Measurements from ENCODE around the gene ADRA2C. TPM values are rescaled to one million over a fixed set of nuclear protein-coding genes. Genes with fewer than 3 reads are reported as not detected.

The ADRA2C gene
- total RNA-seq, 1 experiment from 2014 or later: not detected

DNA sequence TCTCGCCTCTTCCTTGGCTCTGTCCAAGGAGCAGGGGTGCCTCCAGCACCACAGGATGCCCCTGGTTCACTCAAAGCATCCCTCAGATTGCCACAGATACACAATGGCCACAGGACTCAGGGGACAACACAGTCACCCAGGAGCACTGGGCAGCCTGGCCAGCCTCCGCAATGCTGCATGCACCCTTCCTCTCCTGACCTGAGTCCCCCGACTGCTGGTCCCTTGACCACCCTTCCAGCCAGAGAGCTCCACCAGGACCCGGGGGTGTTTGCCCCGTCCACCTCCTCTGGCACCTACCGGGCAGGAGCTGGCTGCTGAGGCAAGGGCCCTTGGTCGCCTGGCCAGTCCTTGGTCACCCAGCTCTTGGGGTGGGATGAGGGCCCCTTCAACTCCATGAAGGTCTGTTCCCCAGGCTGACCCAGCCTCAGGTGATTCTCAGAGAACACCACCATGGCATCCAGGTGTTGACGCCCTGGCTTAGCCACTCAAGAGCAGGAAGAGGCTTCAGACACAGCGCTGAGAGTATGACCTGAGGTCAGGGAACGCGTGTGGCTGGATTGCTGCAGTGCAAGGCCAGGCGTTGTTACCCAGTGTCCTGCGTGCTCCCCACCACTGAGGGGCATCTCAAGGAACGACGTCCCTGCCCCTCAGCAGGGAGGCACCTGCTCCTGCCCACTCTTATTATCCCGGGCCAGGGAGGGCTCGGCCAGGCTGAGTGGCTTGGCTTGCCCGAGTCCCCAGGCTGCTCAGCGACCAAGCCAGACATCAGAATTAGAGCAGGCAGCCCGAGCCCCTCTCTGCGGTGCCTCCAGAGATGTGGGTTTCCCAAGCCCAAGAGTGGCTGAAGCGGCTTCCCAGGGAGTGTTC lies 10.2 kb downstream of the ADRA2C start:
- Histone ChIP-seq H3K4me3 (ENCODE audit: low read length) (no peak overlapping the region), H3K9ac (ENCODE audit: low read length) (no peak overlapping the region), H3K9me3 (ENCODE audit: low read length) (no peaks in the 10 kb centered on the region), H3K36me3 (ENCODE audit: low read depth, low read length) (no peaks in the 10 kb centered on the region), H3F3A (ENCODE audit: low read length, unreplicated experiment) (no peaks in the 10 kb centered on the region), H3K9me2 (replicated peaks; ENCODE audit: low read length) (no peaks in the 10 kb centered on the region), H2AFZ (ENCODE audit: low read length) (no peak overlapping the region), H4K20me1 (ENCODE audit: low read length) (no peaks in the 10 kb centered on the region), H3K27ac (ENCODE audit: low read length) (no peak overlapping the region), H3K4me1 (ENCODE audit: insufficient read depth, low read length) (no peaks in the 10 kb centered on the region), H3K79me2 (ENCODE audit: low read length) (no peaks in the 10 kb centered on the region), H3K27me3 (ENCODE audit: low read length) (0 out of 2 replicates have a peak, but pooled peaks cover 6% of the 10 kb centered on the region), H3K4me2 (ENCODE audit: low read length) (no peak overlapping the region)
- intact Hi-C loops (cut with micrococcal nuclease): no loop called here
- POLR2A ChIA-PET (ENCODE audit: unreplicated experiment): no interaction called here
- no peak for ATAC-seq
- no peak for DNase-seq
- TF ChIP-seq EZH2 (IDR thresholded peaks at IDR 0.05; ENCODE audit: low read length, unreplicated experiment) (no peak), CTCF (conservative IDR thresholded peaks at IDR 0.05; ENCODE audit: low read depth, low read length) (no peak), EZH2phosphoT487 (IDR thresholded peaks at IDR 0.05; ENCODE audit: borderline replicate concordance, low read length) (no peak)
- CTCF ChIA-PET: no interaction called here
- no TSS peak for BruUV-seq (replicated peaks)

- CTCF ChIA-PET: no interaction called here
- no peak overlapping the region for H3K4me3 ChIP-seq (ENCODE audit: low read length)
Measured at GRCh38 chr4:3777033-3777390, 10.8 kb downstream of the ADRA2C start.

GRCh38 chr4:3777669-3778068 lies 11.5 kb downstream of the ADRA2C start:
- ATAC-seq: no peak
- H3K4me2 ChIP-seq (ENCODE audit: low read length): no peak overlapping the region
- H3K27ac ChIP-seq (ENCODE audit: low read length): no peak overlapping the region
- no peaks in the 10 kb centered on the region for H4K20me1 ChIP-seq (ENCODE audit: low read length)
- DNase-seq: no peak
- H3K4me3 ChIP-seq (ENCODE audit: low read length): no peak overlapping the region
- H3K9ac ChIP-seq (ENCODE audit: low read length): no peak overlapping the region
- no peaks in the 10 kb centered on the region for H3K36me3 ChIP-seq (ENCODE audit: low read depth, low read length)
- ChIA-PET CTCF (no interaction called here), POLR2A (ENCODE audit: unreplicated experiment) (no interaction called here)
- no peaks in the 10 kb centered on the region for H3K9me3 ChIP-seq (ENCODE audit: low read length)
- TF ChIP-seq EZH2phosphoT487 (IDR thresholded peaks at IDR 0.05; ENCODE audit: borderline replicate concordance, low read length) (no peak), CTCF (conservative IDR thresholded peaks at IDR 0.05; ENCODE audit: low read depth, low read length) (no peak), EZH2 (IDR thresholded peaks at IDR 0.05; ENCODE audit: low read length, unreplicated experiment) (no peak)
- no peak overlapping the region for H2AFZ ChIP-seq (ENCODE audit: low read length)
- intact Hi-C loops (cut with micrococcal nuclease): no loop called here
- BruUV-seq (replicated peaks): no TSS peak
- H3K27me3 ChIP-seq (ENCODE audit: low read length): 0 out of 2 replicates have a peak, but pooled peaks cover 6% of the 10 kb centered on the region
- no peaks in the 10 kb centered on the region for H3K4me1 ChIP-seq (ENCODE audit: insufficient read depth, low read length)
- H3K9me2 ChIP-seq (replicated peaks; ENCODE audit: low read length): no peaks in the 10 kb centered on the region
- no peaks in the 10 kb centered on the region for H3K79me2 ChIP-seq (ENCODE audit: low read length)
- no peaks in the 10 kb centered on the region for H3F3A ChIP-seq (ENCODE audit: low read length, unreplicated experiment)

More at GRCh38 chr4:3777033-3777390, 10.8 kb downstream of the ADRA2C start:
- Histone ChIP-seq H3K9ac (ENCODE audit: low read length) (no peak overlapping the region), H3K4me1 (ENCODE audit: insufficient read depth, low read length) (no peaks in the 10 kb centered on the region), H3K36me3 (ENCODE audit: low read depth, low read length) (no peaks in the 10 kb centered on the region), H3K9me2 (replicated peaks; ENCODE audit: low read length) (no peaks in the 10 kb centered on the region), H3K79me2 (ENCODE audit: low read length) (no peaks in the 10 kb centered on the region), H2AFZ (ENCODE audit: low read length) (no peak overlapping the region), H4K20me1 (ENCODE audit: low read length) (no peaks in the 10 kb centered on the region), H3K9me3 (ENCODE audit: low read length) (no peaks in the 10 kb centered on the region), H3F3A (ENCODE audit: low read length, unreplicated experiment) (no peaks in the 10 kb centered on the region), H3K27me3 (ENCODE audit: low read length) (0 out of 2 replicates have a peak, but pooled peaks cover 6% of the 10 kb centered on the region), H3K4me2 (ENCODE audit: low read length) (no peak overlapping the region), H3K27ac (ENCODE audit: low read length) (no peak overlapping the region)
- ATAC-seq: no peak
- no peak for TF ChIP-seq EZH2phosphoT487 (IDR thresholded peaks at IDR 0.05; ENCODE audit: borderline replicate concordance, low read length)
- BruUV-seq (replicated peaks): no TSS peak
- POLR2A ChIA-PET (ENCODE audit: unreplicated experiment): no interaction called here
- intact Hi-C loops (cut with micrococcal nuclease): no loop called here
- DNase-seq: no peak
